Omental fat pad (tissue), 4 donors: ENCODE data around the gene OCIAD1. TPM values are rescaled to one million over a fixed set of nuclear protein-coding genes. Genes with fewer than 3 reads are reported as not detected.

ENCODE experiments used
- ATAC-seq: fragments of 150-250 bp; one replicate; pipeline ENCODE4 v1.9.1; 2016; ENCODE audit warnings: mild to moderate bottlenecking, moderate library complexity; ENCODE audit not compliant: low FRiP score
- DNase-seq: peaks from one replicate; pipeline ENCODE4 v3.0.0-alpha.2; 2019; ENCODE audit warnings: low spot score
- CTCF ChIP-seq, 3 donors: fragments of 450-650 bp; IDR thresholded peaks; one replicate each; pipeline ENCODE4 v1.5.1; 2016 to 2017; ENCODE audit warnings: antibody characterized with exemption in 3 of 3, mild to moderate bottlenecking in 3 of 3, moderate library complexity in 2 of 3
- total RNA-seq, 4 donors: library from RNA; depleted of rRNA; stranded (reverse); fragments of >200 nt; gene quantifications; one replicate each; pipeline ENCODE4 v1.1.0, GENCODE V29; 2016

Gene OCIAD1
- total RNA-seq, 4 donors from 2014 or later = 67.9 to 111 (median 88.8) TPM

DNA sequence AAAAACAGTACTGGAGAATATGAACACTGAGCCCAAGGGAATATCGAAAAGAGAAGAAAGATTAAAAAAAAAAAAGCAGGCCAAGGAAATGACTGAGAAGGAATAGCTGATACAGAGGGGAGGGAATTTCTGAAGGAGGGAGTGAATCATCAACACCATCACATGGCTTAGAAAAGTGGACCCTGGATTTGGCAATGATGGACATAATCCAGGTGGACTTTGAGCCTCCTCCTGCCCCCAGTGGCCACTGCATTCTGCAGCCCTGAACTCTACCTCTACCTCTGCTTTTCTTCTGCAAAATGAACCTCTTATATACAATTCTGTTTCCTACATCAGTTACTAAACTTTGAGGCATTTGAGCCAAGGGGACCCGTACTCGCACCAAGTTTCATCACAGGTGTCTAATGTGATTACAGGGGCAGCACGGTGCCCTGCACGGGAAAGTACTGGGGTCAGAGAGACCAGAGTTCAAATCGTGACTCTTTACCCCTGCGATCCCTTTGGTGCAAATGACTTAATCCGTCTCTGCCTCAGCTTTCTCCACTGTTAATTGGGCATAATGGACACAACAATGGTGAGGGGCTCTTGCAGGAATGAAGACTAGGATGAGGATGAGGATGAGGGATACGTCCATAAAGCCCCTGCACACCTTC, 74.6 kb downstream of the OCIAD1 start:
- TF ChIP-seq CTCF (IDR thresholded peaks at IDR 0.05) = no peak
- DNase-seq = no peak

DNA sequence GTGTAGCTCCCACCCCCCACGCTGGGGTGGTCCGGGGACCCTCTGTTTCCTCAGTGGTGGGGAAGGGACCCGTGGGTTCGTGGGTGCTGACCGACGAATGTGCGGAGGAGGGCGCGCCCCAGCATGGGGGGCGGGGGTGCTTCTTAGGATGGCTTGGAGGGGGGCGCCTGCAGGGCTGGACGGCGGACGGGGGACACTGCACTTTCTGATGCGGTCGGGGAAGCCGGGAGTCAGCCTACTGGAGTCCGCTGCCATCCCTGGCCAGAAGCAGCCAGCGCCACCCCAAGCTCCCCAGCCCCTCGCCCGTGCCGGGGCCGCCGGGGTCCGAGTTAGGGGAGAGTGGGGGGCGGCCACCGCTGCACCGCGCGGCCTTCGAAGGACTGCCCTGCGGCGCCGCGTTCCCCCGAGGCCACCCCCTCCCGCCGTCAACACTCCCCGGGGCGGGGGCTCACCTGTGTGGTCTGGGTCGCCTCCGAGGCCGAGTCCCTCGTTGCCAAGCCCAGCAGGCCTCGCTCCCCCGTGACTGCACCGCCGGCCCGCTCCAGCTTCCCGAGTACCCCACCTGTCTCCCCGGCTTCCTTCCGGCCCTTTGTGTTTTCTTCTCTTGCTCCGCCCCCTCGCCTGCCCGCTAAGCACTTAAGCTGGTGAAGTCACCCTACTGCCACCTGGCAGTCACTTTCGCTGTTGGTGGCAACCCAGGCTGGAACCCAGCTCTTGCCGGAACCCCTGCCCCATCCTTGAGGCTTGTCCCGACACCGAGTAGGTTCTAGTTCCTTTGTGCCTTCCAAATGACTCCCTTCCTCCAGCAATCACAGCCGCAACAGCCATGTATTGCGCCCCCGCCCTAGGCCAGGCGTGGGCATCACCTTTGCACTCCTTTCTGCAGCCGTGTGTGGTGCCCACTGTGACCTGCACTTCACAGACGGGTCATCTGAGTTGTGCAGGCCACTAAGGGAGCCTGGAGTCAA, 75.6 kb downstream of the OCIAD1 start, which contains the start of gene OCIAD2:
TSS of gene OCIAD2 (minus strand) at position 569 of the 968 bp plus-strand sequence. CDS start 2,225 bp downstream, outside the sequence.
- no peak for DNase-seq

More for the DNA sequence above, 74.6 kb downstream of the OCIAD1 start:
- ATAC-seq = no peak

DNA sequence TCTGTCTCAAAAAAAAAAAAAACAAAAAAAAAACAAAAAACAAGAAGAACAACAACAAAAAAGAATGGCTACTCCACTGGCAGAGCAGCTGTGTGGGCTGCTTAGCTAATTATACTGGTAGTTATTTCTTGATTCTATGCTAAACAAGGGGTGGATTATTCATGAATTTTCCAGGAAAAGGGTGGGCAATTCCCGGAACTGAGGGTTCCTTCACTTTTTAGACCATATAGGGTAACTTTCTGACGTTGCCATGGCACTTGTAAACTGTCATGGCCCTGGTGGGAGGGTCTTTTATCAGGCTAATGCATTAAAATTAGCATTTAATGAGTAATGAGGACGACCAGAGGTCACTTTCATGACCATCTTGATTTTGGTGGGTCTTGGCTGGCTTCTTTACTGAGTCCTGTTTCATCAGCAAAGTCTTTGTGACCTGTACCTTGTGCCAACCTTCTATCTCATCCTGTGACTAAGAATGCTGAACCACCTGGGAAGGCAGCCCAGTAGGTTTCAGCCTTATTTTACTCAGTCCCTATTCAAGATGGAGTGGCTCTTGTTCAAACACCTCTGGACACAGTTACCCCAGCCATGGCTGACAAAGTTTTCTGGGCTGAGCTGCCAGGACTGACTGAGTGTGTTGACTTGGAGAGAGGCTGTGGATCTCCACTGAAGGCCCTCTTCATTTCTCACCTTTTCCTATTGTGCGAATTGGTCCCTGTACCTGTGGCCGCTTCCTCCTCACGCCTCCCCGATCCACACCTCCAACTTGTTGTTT, 77.0 kb downstream of the OCIAD1 start:
- DNase-seq = no peak
- ATAC-seq = no peak
- TF ChIP-seq CTCF (IDR thresholded peaks at IDR 0.05) = no peak

More for the DNA sequence above, 75.6 kb downstream of the OCIAD1 start, which contains the start of gene OCIAD2:
- no peak for TF ChIP-seq CTCF (IDR thresholded peaks at IDR 0.05)
- ATAC-seq = peak; percentile 34

GRCh38 chr4:48908687-48909086, 77.8 kb downstream of the OCIAD1 start:
- no peak for ATAC-seq
- no peak for DNase-seq
- TF ChIP-seq CTCF (IDR thresholded peaks at IDR 0.05) = no peak

- DNase-seq = no peak
- TF ChIP-seq CTCF (IDR thresholded peaks at IDR 0.05) = no peak
- peak; percentile 81 for ATAC-seq
Measured at GRCh38 chr4:48909697-48910096, 78.8 kb downstream of the OCIAD1 start.

- ATAC-seq (no peak), DNase-seq (no peak)
- no peak for TF ChIP-seq CTCF (IDR thresholded peaks at IDR 0.05)
Measured at GRCh38 chr4:48910511-48910910, 79.6 kb downstream of the OCIAD1 start.

Other genes with a start within 250 kb of the OCIAD1 start
- gene FRYL, start 50.8 kb upstream of the OCIAD1 start, total RNA-seq = 100 to 1,000 TPM in 1 of 4 donors, 10 to 100 TPM in 3; 45.2 to 143 (median 48.7) TPM
- gene OCIAD2, start 75.7 kb downstream of the OCIAD1 start, total RNA-seq = 10 to 100 TPM in 1 of 4 donors, 1 to 10 TPM in 3; 2.8 to 24.3 (median 4.5) TPM
- gene CWH43, start 155.2 kb downstream of the OCIAD1 start, total RNA-seq = not detected